Measurements from ENCODE around the gene SPATS1. TPM values are rescaled to one million over a fixed set of nuclear protein-coding genes. Genes with fewer than 3 reads are reported as not detected.

Gene SPATS1
- total RNA-seq, 4 donors from 2014 or later = not detected

- 80% methylated on average over 11 of the region's 11 CpGs for WGBS
- Histone ChIP-seq H3K36me3 (no peaks in the 10 kb centered on the region), H3K4me1 (peaks cover 0 to 2% (median 0%) of the 10 kb centered on the region in 4 donors), H3K9me3 (no peaks in the 10 kb centered on the region), H3K4me3 (no peak overlapping the region), H3K27me3 (peaks cover 0 to 30% (median 0%) of the 10 kb centered on the region in 4 donors), H3K27ac (replicated peaks in 1 of 4) (no peak overlapping the region)
- no peak for DNase-seq (ENCODE audit: extremely low spot score)
- no peak for TF ChIP-seq EP300 (IDR thresholded peaks at IDR 0.05)
- TF ChIP-seq POLR2AphosphoS5 (IDR thresholded peaks at IDR 0.05) = no peak
- no peak for TF ChIP-seq POLR2A (IDR thresholded peaks at IDR 0.05; ENCODE audit: low read depth)
- no peak for TF ChIP-seq CTCF (IDR thresholded peaks at IDR 0.05)
- intact Hi-C loops (cut with DNase I) = loop anchor here (10.0 kb wide), 1 partner anchor 239 kb away; no protein-coding TSS in a partner anchor
Observed at GRCh38 chr6:44333273-44333919, 9.1 kb upstream of the SPATS1 start.

- Histone ChIP-seq H3K27me3 (peaks cover 0 to 30% (median 0%) of the 10 kb centered on the region in 4 donors), H3K36me3 (no peaks in the 10 kb centered on the region), H3K4me3 (no peak overlapping the region), H3K4me1 (peaks cover 0 to 7% (median 4%) of the 10 kb centered on the region in 4 donors), H3K9me3 (no peaks in the 10 kb centered on the region), H3K27ac (replicated peaks in 1 of 4) (no peak overlapping the region)
- TF ChIP-seq CTCF (IDR thresholded peaks at IDR 0.05) (no peak), POLR2A (IDR thresholded peaks at IDR 0.05; ENCODE audit: low read depth) (no peak), POLR2AphosphoS5 (IDR thresholded peaks at IDR 0.05) (no peak), EP300 (IDR thresholded peaks at IDR 0.05) (no peak)
- no peak for DNase-seq (ENCODE audit: extremely low spot score)
- intact Hi-C loops (cut with DNase I) = loop anchor here (10.0 kb wide), 1 partner anchor 239 kb away; no protein-coding TSS in a partner anchor
- 83% methylated on average over 5 of the region's 5 CpGs for WGBS
Observed at GRCh38 chr6:44333942-44334341, 8.5 kb upstream of the SPATS1 start.

- 79% methylated on average over 1 of the region's 1 CpG for WGBS
- no peak for TF ChIP-seq POLR2AphosphoS5 (IDR thresholded peaks at IDR 0.05)
- no peak for TF ChIP-seq CTCF (IDR thresholded peaks at IDR 0.05)
- no peak for TF ChIP-seq EP300 (IDR thresholded peaks at IDR 0.05)
- no peak for TF ChIP-seq POLR2A (IDR thresholded peaks at IDR 0.05; ENCODE audit: low read depth)
- Histone ChIP-seq H3K27ac (replicated peaks in 1 of 4) (no peak overlapping the region), H3K36me3 (no peaks in the 10 kb centered on the region), H3K27me3 (peaks cover 0 to 19% (median 0%) of the 10 kb centered on the region in 4 donors), H3K9me3 (no peaks in the 10 kb centered on the region), H3K4me3 (no peak overlapping the region), H3K4me1 (peaks cover 0 to 16% (median 9%) of the 10 kb centered on the region in 4 donors)
- intact Hi-C loops (cut with DNase I) = loop anchor here (5.0 to 10.0 kb wide), 2 partner anchors 163 to 241 kb away; no protein-coding TSS in a partner anchor
- no peak for DNase-seq (ENCODE audit: extremely low spot score)
Observed at GRCh38 chr6:44335631-44336030, 6.8 kb upstream of the SPATS1 start.

- 3% methylated on average over 11 of the region's 11 CpGs for WGBS
- H3K9me3 ChIP-seq = no peaks in the 10 kb centered on the region
- H3K4me1 ChIP-seq = peaks cover 5 to 28% (median 19%) of the 10 kb centered on the region in 4 donors
- DNase-seq (ENCODE audit: extremely low spot score) = no peak
- intact Hi-C loops (cut with DNase I) = loop anchor here (1.0 to 10.0 kb wide), 3 partner anchors 70 to 244 kb away; no protein-coding TSS in a partner anchor
- TF ChIP-seq POLR2AphosphoS5 (IDR thresholded peaks at IDR 0.05) (peak in 1 of 2 donors; percentile 13), POLR2A (IDR thresholded peaks at IDR 0.05; ENCODE audit: low read depth) (no peak), EP300 (IDR thresholded peaks at IDR 0.05) (no peak), CTCF (IDR thresholded peaks at IDR 0.05) (peak; percentile 71 to 80 (median 74))
- H3K27me3 ChIP-seq = peaks cover 0 to 34% (median 2%) of the 10 kb centered on the region in 4 donors
- peak overlapping the region; percentile 42 to 72 (median 49) for H3K27ac ChIP-seq (replicated peaks in 1 of 4)
- H3K36me3 ChIP-seq = no peaks in the 10 kb centered on the region
- H3K4me3 ChIP-seq = no peak overlapping the region
Observed at GRCh38 chr6:44338228-44339122, 4.0 kb upstream of the SPATS1 start.
